GM12878 (cell line): ENCODE results near the gene ANKRD33B. TPM values are rescaled to one million over a fixed set of nuclear protein-coding genes. Genes with fewer than 3 reads are reported as not detected.

Experiments used
- ATAC-seq: fragments of 200-7000 bp; cut with Tn5 transposase; 3 replicates; pipeline ENCODE4 v1.9.1; 2020; ENCODE audit warnings: mild to moderate bottlenecking, moderate library complexity
- BruUV-seq: library from RNA; stranded (reverse); fragments of 400-500 nt; replicated peaks from 2 replicates; lab custom pipeline; 2021; lab: Mats Ljungman, UMichigan
- CTCF ChIA-PET: fragments of 300-600 bp; sonication (Branson Sonifier 250); formaldehyde crosslinking; extraction: SDS; loops from one replicate; lab custom pipeline; 2021; ENCODE audit warnings: inconsistent platforms; lab: Yijun Ruan, JAX
- POLR2A ChIA-PET: fragments of 350-600 bp; formaldehyde crosslinking; extraction: SDS; loops from one replicate; lab custom pipeline; 2021; ENCODE audit warnings: inconsistent platforms; lab: Charles Lee
- RAD21 ChIA-PET: fragments of 300-600 bp; sonication (Branson Sonifier 250); formaldehyde crosslinking; loops from one replicate; lab custom pipeline; 2023; ENCODE audit warnings: antibody characterized with exemption; ENCODE audit not compliant: unreplicated experiment; lab: Charles Lee
- SMC1A ChIA-PET: fragments of 300-600 bp; sonication (Branson Sonifier 250); formaldehyde crosslinking; loops from one replicate; lab custom pipeline; 2023; ENCODE audit not compliant: unreplicated experiment, uncharacterized antibody; lab: Charles Lee
- DNase-seq: peaks from one replicate; pipeline ENCODE4 v3.0.0-alpha.2; 2011; ENCODE audit warnings: low read depth, low spot score
- FAIRE-seq: peaks from 3 replicates; lab custom pipeline; 2011; peaks lifted over from hg19 to GRCh38; lab: Jason Lieb, UNC
- H2AFZ ChIP-seq: 2 replicates; pipeline ENCODE4 v1.6.0; 2011; ENCODE audit warnings: low read depth, low read length, control low read depth; ENCODE audit not compliant: control insufficient read depth
- H3K27ac ChIP-seq: 2 replicates; pipeline ENCODE4 v1.5.1; 2011; ENCODE audit warnings: control low read depth; ENCODE audit not compliant: control insufficient read depth, insufficient read depth
- H3K27me3 ChIP-seq, 2 experiments: replicated peaks in 1 of 2; 2 replicates each; pipeline versions ENCODE4 v1.6.0 to v1.6.1; 2011; ENCODE audit warnings: low read length in 1 of 2; ENCODE audit not compliant: control insufficient read depth in 2 of 2, insufficient read depth in 2 of 2
- H3K36me3 ChIP-seq, 2 experiments: 2 replicates each; pipeline ENCODE4 v1.5.1; 2011; ENCODE audit warnings: low read length in 1 of 2; ENCODE audit not compliant: control insufficient read depth in 2 of 2, insufficient read depth in 2 of 2
- H3K4me1 ChIP-seq: 2 replicates; pipeline ENCODE4 v1.6.1; 2011; ENCODE audit warnings: mild to moderate bottlenecking, low read length, moderate library complexity, mixed read lengths; ENCODE audit not compliant: control insufficient read depth, insufficient read depth
- H3K4me2 ChIP-seq: 2 replicates; pipeline ENCODE4 v1.6.0; 2011; ENCODE audit warnings: control low read depth; ENCODE audit not compliant: control insufficient read depth, insufficient read depth
- H3K4me3 ChIP-seq: fragments of 200-600 bp; sonication (generic); 2 replicates; pipeline ENCODE4 v1.5.1; 2016
- H3K79me2 ChIP-seq: 2 replicates; pipeline ENCODE4 v1.6.0; 2011; ENCODE audit warnings: low read length; ENCODE audit not compliant: control insufficient read depth, insufficient read depth
- H3K9ac ChIP-seq: 2 replicates; pipeline ENCODE4 v1.8.0; 2011; ENCODE audit warnings: low read length, control low read depth, mixed read lengths; ENCODE audit not compliant: control insufficient read depth, insufficient read depth
- H3K9me3 ChIP-seq: replicated peaks from 3 replicates; pipeline ENCODE4 v1.5.1; 2011; ENCODE audit warnings: mild to moderate bottlenecking, low read length; ENCODE audit not compliant: control insufficient read depth, insufficient read depth
- H4K20me1 ChIP-seq: 2 replicates; pipeline ENCODE4 v1.6.0; 2011; ENCODE audit not compliant: control insufficient read depth, insufficient read depth
- CBX3 ChIP-seq: fragments of 200-600 bp; sonication (generic); IDR thresholded peaks from 2 replicates; pipeline ENCODE4 v1.6.1; 2016; ENCODE audit warnings: low read depth, borderline replicate concordance
- NR2C1 ChIP-seq: fragments of 450-650 bp; IDR thresholded peaks from 2 replicates; pipeline ENCODE4 v1.6.1; 2017; ENCODE audit warnings: antibody characterized with exemption, mild to moderate bottlenecking, moderate library complexity
- PAX5 ChIP-seq: IDR thresholded peaks from 2 replicates; pipeline ENCODE4 v1.6.1; 2011; ENCODE audit warnings: low read depth, low read length, borderline replicate concordance
- POLR2A ChIP-seq: IDR thresholded peaks from 2 replicates; pipeline ENCODE4 v1.6.1; 2011; ENCODE audit warnings: low read depth, mild to moderate bottlenecking, low read length
- POU2F2 ChIP-seq: IDR thresholded peaks from 3 replicates; pipeline ENCODE4 v1.6.1; 2011; ENCODE audit warnings: low read depth, mild to moderate bottlenecking, low read length, borderline replicate concordance
- TBL1XR1 ChIP-seq: IDR thresholded peaks from 2 replicates; pipeline ENCODE4 v1.6.1; 2012; ENCODE audit warnings: low read depth, low read length, improper control_type of control experiment
- ZNF24 ChIP-seq: fragments of 450-650 bp; IDR thresholded peaks from 2 replicates; pipeline ENCODE4 v1.6.1; 2017; ENCODE audit warnings: antibody characterized with exemption, mild to moderate bottlenecking
- ZSCAN29 ChIP-seq: fragments of 450-650 bp; IDR thresholded peaks from 2 replicates; pipeline ENCODE4 v1.6.1; 2017; ENCODE audit warnings: mild to moderate bottlenecking, moderate library complexity
- ZZZ3 ChIP-seq: IDR thresholded peaks from 2 replicates; pipeline ENCODE4 v1.6.1; 2011; ENCODE audit warnings: low read depth; ENCODE audit not compliant: control insufficient read depth, insufficient read length
- WGBS: methylation state at CpG from one replicate; pipeline ENCODE4 v1.1.6; 2016; ENCODE audit warnings: low lambda C conversion rate; ENCODE audit not compliant: insufficient replicate concordance, insufficient coverage; ENCODE audit errors: missing lambda C conversion rate; 5-methylcytosine and 5-hydroxymethylcytosine counted together
- in situ Hi-C: fragments of 300-500 bp; cut with MboI; formaldehyde crosslinking; loops from 9 replicates; pipeline ENCODE4 v1.14.3; 2018; ENCODE audit warnings: mixed read lengths
- intact Hi-C: fragments of 100-400 bp; cut with micrococcal nuclease; formaldehyde crosslinking; loops from one replicate; pipeline ENCODE4 v1.14.2; 2022; ENCODE audit not compliant: unreplicated experiment
- polyA plus RNA-seq, 11 experiments: library from polyadenylated mRNA; depleted of rRNA in 4 of 11; unstranded in 6 of 11; stranded (reverse) in 5 of 11; fragments of >200 nt; fragmentation: Nextera tagmentation in 4 of 11; fragmentation: Illumina TruSeq in 1 of 11; extraction: Ambion mirVana in 4 of 11; extraction: Trizol in 1 of 11; gene quantifications; 1 replicate in 1 of 11; 2 replicates in 10 of 11; pipeline versions ENCODE4 v1.2.1 to v1.2.3, GENCODE V29; 2011 to 2016; ENCODE audit warnings: inconsistent platforms in 2 of 11, missing spikeins in 2 of 11, low read depth in 1 of 11
- total RNA-seq, 4 experiments: library from RNA; depleted of rRNA in 3 of 4; stranded (reverse); fragments of >200 nt in 3 of 4; fragmentation: Illumina TruSeq in 1 of 4; extraction: Trizol in 1 of 4; gene quantifications; 2 replicates each; pipeline versions ENCODE4 v1.2.1 to v1.2.3, GENCODE V29; 2013 to 2021
- TF ChIP-seq, protein P1 (sequence below): IDR thresholded peaks from 2 replicates; pipeline ENCODE4 v1.6.1; 2011; ENCODE audit warnings: borderline replicate concordance, low read depth, mild to moderate bottlenecking, moderate library complexity, low read length; ENCODE audit not compliant: insufficient read depth, poor library complexity, severe bottlenecking
- TF ChIP-seq, protein P2 (sequence below): IDR thresholded peaks from 2 replicates; pipeline ENCODE4 v1.6.1; 2011; ENCODE audit warnings: borderline replicate concordance, low read depth, mild to moderate bottlenecking, moderate library complexity, mixed read lengths, low read length; ENCODE audit not compliant: insufficient read depth; ENCODE audit errors: extremely low read length

ANKRD33B gene
- total and polyA plus RNA-seq, 10 of the 15 experiments (the other 5 are each of a cell fraction or from before 2014, with no cell fraction given): 4.9 to 61.6 (median 15.6) TPM

DNA sequence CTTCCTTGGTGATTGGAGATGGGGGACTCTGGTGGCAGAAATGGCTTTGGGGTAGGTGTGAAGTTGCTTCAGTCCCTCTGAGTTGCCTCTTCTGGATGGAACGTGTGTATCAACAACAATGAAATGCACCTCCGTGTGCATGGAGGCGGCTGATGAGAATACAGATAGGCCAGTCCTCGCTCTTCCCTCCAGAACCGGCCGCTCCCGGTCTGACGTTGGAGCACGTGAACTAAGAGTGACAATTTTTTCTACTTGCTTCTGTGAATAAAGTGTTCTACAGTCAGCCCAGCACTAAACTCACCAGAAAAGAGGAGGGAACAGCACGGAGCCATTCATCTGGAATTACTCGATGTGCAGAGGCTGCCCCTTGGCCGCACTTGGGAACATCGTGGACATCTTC lies 90.7 kb downstream of the ANKRD33B start:
- in situ Hi-C loops (no loop called here), intact Hi-C loops (loop anchor here (2.0 kb wide), 1 partner anchor 30 kb away; no protein-coding TSS in a partner anchor)
- DNase-seq (no peak), FAIRE-seq (no peak), ATAC-seq (no peak)
- H3K4me3 ChIP-seq: no peak overlapping the region
- peaks cover 26 to 37% of the 10 kb centered on the region in 2 experiments for H3K36me3 ChIP-seq
- H3K79me2 ChIP-seq: no peaks in the 10 kb centered on the region; the same call in none of the 2 replicates
- H3K27ac ChIP-seq: peak overlapping the region; percentile 4; the same call in 1 of the 2 replicates
- 92% methylated on average over 13 of the region's 13 CpGs for WGBS
- no peaks in the 10 kb centered on the region; the same call in 1 of the 2 replicates for H3K4me1 ChIP-seq
- ChIA-PET CTCF (no interaction called here), POLR2A (no interaction called here), SMC1A (no interaction called here), RAD21 (no interaction called here)
- H3K9ac ChIP-seq: no peak overlapping the region
- 0 out of 2 replicates have a peak, but pooled peaks have one; percentile 18 for TF ChIP-seq POLR2A
- no peak for TF ChIP-seq ZZZ3
- H3K4me2 ChIP-seq: no peak overlapping the region
- no peak overlapping the region for H2AFZ ChIP-seq
- 0 out of 3 replicates have a peak, but pooled peaks cover 2% of the 10 kb centered on the region for H3K9me3 ChIP-seq
- H4K20me1 ChIP-seq: no peaks in the 10 kb centered on the region
- no peaks in the 10 kb centered on the region for H3K27me3 ChIP-seq
- BruUV-seq: TSS peak; percentile 4

DNA sequence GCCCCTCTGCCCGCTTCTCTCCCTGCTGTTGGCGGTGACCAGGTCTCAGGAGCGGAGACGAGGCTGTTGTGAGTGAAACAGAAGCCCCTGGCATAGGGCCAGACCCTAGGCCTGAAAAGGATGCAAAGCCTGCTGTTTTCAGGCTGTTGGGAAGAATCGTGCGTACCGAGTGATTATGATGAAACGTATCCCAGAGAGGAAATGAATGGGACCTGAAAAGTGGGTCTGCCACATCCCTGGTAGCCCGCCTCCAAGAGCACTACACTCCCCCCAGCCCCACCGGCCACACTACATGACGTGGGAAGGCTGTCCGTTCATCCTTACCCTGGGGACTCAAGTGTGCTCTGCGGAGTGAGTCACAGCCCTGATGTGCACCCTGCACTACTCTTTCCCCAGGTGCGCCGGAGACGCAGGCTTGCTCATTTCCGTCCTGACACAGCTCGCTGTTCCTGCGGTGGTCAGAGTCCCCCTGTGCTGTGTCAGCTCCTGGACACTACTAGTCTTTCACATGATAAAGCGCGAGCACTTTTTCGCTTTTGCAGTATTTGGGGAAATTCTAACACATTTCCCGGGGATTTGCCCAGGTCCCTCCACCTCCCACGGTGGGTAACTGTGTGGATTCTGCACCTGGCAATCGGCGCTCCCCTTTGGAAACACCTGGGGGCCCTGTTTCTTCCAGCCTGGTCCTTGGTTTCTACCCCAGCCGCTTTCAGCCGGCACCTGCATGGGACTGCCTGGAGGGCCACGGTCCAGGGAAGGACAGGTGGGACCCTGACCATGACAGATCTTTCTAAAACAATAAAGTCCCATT lies 91.5 kb downstream of the ANKRD33B start:
- H3K4me1 ChIP-seq: no peaks in the 10 kb centered on the region; the same call in 1 of the 2 replicates
- no peaks in the 10 kb centered on the region for H3K27me3 ChIP-seq
- H2AFZ ChIP-seq: no peak overlapping the region
- H3K4me2 ChIP-seq: no peak overlapping the region
- no peaks in the 10 kb centered on the region; the same call in none of the 2 replicates for H3K79me2 ChIP-seq
- ATAC-seq: peak; percentile 87
- POLR2A ChIA-PET: no interaction called here
- FAIRE-seq: no peak
- CTCF ChIA-PET: interaction anchor here (1.3 kb wide), 1 partner anchor 10 kb away, joined by 4 read pairs; no protein-coding TSS in a partner anchor
- peak overlapping the region; percentile 4; the same call in 1 of the 2 replicates for H3K27ac ChIP-seq
- H3K9ac ChIP-seq: no peak overlapping the region
- 92% methylated on average over 29 of the region's 29 CpGs for WGBS
- DNase-seq: no peak
- 0 out of 3 replicates have a peak, but pooled peaks cover 2% of the 10 kb centered on the region for H3K9me3 ChIP-seq
- H3K36me3 ChIP-seq: peaks cover 23 to 37% of the 10 kb centered on the region in 2 experiments; a peak in 3 of 4 replicates
- BruUV-seq: no TSS peak
- in situ Hi-C loops: no loop called here
- SMC1A ChIA-PET: interaction anchor here (1.0 to 1.6 kb wide), 2 partner anchors 28 to 30 kb away, joined by 4 to 5 read pairs; no protein-coding TSS in a partner anchor
- H3K4me3 ChIP-seq: no peak overlapping the region
- RAD21 ChIA-PET: interaction anchor here (0.9 to 1.4 kb wide), 2 partner anchors 20 to 21 kb away, joined by 3 read pairs; no protein-coding TSS in a partner anchor
- intact Hi-C loops: loop anchor here (2.0 kb wide), 1 partner anchor 29 kb away; no protein-coding TSS in a partner anchor
- no peaks in the 10 kb centered on the region for H4K20me1 ChIP-seq
- TF ChIP-seq ZSCAN29 (no peak), CBX3 (no peak), NR2C1 (no peak), TBL1XR1 (no peak), PAX5 (peak; percentile 36; the same call in 1 of the 2 replicates), POU2F2 (no peak), ZNF24 (no peak)
- TF ChIP-seq, protein P1, sequence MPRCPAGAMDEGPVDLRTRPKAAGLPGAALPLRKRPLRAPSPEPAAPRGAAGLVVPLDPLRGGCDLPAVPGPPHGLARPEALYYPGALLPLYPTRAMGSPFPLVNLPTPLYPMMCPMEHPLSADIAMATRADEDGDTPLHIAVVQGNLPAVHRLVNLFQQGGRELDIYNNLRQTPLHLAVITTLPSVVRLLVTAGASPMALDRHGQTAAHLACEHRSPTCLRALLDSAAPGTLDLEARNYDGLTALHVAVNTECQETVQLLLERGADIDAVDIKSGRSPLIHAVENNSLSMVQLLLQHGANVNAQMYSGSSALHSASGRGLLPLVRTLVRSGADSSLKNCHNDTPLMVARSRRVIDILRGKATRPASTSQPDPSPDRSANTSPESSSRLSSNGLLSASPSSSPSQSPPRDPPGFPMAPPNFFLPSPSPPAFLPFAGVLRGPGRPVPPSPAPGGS: peak; percentile 53
- TF ChIP-seq, protein P2, sequence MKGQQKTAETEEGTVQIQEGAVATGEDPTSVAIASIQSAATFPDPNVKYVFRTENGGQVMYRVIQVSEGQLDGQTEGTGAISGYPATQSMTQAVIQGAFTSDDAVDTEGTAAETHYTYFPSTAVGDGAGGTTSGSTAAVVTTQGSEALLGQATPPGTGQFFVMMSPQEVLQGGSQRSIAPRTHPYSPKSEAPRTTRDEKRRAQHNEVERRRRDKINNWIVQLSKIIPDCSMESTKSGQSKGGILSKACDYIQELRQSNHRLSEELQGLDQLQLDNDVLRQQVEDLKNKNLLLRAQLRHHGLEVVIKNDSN: no peak
